ENCODE data around the gene RYR2.

The RYR2 gene

DNA sequence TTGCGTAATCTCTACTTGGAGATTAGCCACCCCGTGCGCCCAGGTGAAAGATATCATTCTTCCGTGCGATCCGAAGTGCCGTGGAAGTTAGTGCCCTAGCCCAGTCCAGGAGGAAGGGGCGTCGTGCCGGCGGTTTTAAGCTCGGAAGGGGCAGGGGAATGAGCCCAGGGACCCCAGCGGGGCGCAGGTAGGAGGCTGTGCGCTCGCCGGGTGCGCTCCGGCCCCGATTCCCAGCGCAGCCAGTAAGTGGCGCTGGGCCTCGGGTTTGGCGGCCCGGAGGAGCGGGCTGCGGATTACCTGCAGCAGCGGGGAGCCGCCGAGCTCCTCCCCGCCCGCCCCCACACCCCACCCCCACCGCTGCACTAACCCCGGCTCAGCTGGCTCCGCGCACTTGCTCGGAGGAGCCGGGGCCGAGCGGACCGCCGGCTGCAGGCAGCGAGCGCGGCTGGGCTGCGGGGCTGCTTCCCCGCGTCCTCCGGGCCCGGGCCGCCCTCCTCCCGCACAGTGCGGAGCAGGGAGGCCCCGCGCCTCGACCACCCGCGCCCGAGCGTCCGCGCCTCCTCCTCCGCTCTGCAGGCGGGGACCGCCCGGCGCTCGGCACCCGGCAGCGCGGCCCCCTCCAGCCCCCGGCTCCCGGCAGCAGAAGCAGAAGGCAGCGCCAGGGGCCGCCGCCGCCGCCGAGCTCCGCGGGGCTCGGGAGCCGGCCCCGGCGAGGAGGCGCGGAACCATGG lies at the start of gene RYR2:
TSS of gene RYR2 (plus strand) at position 390 of the 731 bp plus-strand sequence. CDS start at position 728, 338 bp downstream.
- DNase-seq (ENCODE audit: low read depth in 2 of 2): no peak

GRCh38 chr1:236992449-236992848 lies 49.5 kb upstream of the RYR2 start:
- no peak for DNase-seq (ENCODE audit: low read depth in 2 of 2)

DNA sequence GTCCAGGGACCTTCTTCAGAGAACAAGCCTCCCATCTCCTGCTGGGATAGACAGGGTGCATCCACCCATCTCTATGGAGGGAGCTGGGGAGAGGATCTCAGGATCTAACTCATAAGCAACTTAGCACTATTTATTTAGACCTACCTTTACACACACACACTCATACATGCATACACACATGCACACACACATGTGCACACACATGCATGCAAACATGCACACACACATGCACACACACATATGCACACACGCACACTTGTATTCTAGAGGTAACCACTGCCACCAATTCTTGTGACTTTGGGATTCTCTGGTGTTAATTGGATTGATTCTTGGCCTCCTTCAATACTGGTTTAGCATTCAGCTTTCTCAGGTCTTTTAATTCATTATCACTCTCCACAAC lies 47.5 kb upstream of the RYR2 start:
- no peak for DNase-seq (ENCODE audit: low read depth in 2 of 2)

DNA sequence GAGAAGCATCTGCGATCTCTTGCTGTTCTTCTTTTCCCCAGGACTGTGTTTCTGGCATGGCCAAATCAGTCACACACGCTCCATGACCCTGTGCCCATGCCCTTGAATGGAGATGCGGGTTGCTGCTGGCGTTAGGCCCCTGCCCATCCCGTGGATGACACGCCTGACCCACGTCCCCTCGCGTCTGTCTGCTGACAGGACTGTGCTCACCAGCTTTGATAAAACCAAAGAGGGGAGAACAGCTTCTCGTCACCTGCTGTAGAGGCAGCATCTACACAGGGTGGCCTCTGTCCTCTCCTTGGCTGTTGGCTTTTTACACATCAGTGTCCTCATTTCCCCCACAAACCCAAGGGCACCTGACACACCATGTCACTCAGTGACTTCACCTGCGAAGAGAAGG lies 44.6 kb upstream of the RYR2 start:
- DNase-seq (ENCODE audit: low read depth in 2 of 2): no peak

DNA sequence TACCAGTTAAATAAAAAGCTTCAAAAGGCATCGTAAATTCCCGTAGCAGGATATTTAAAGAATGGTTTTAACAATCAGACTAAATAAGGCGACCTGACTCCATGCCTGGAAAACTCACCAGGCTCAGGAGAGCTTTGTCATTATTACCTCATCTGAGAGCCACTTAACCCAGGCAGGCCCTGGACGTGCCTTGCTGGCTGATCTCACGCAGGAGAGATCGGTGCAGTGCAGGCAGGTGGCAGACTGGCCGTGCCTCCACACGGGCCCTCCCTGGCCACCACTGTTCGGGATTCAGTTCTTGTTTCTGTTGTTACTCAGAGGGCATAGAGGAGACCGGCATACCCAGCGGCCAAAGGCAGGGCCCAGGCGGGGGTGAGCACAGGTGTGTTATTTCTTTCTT lies 44.1 kb upstream of the RYR2 start:
- no peak for DNase-seq (ENCODE audit: low read depth in 2 of 2)

DNA sequence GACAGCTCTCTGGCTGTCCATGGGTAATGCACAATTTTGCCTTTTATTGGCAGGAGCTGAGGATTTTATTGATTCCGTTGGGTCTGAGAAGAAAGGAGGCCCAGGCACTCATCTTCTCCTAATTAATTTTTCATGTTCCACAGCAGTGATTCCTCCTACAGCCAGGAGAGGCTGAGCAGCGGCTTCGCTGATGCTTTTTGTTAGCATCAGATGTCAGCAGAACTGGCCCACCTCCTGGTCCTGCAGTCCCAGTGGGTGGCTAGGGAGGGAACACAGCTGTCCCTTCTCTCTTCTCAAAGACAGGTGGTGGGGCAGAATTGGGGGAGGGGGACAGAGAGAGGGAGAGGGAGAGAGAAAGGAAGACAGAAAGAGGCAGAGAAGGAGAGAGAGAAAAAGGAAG lies 43.4 kb upstream of the RYR2 start:
- no peak for DNase-seq (ENCODE audit: low read depth in 2 of 2)

- DNase-seq (ENCODE audit: low read depth in 2 of 2): no peak
Observed at GRCh38 chr1:237000191-237000590, 41.8 kb upstream of the RYR2 start.

DNA sequence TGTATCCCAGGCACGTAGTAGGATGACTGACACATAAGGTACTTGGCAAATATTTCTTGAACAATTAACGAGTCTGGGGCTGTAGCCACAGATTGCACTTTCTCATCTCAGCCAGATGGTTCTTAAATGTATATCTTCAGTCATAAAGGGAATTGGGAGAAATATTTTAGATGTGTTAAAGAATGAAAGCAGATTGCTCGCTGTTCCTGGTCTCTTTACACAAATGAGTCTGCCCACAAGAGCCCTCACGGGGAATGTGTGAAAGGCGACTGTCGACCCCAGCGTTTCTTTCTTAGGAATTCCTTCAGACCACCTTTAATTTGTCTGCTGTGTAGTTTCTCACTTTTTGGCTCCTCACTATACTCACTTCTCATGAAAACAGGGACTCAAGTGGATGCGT lies 38.5 kb upstream of the RYR2 start:
- DNase-seq (ENCODE audit: low read depth in 2 of 2): no peak

GRCh38 chr1:237004116-237004515 lies 37.9 kb upstream of the RYR2 start, which contains the start of gene MT1HL1:
Gene MT1HL1, minus strand, starts transcription at chr1:237004441. Its CDS starts 69 bp downstream, at chr1:237004372.
- no peak for DNase-seq (ENCODE audit: low read depth in 2 of 2)

DNA sequence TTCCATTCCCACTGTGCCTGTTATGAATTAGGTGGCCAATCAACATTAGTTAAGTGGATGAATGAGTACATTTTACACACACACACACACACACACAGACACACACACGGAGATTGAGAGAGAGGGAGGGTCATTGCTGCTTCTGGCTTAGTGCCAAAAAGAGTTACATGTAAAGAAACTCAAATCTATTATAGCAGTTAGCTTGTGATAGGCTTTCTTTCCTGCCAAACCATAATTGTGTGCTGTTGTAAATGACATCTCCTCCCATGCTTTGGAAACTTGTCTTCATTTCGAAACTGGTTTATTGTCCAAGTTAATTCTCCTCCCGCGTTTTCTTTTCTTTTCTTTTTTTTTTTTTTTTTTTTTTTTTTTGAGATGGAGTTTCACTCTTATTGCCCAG lies 36.3 kb upstream of the RYR2 start:
- DNase-seq (ENCODE audit: low read depth in 2 of 2): no peak

- no peak for DNase-seq (ENCODE audit: low read depth in 2 of 2)
Observed at GRCh38 chr1:237007147-237007881, 34.7 kb upstream of the RYR2 start.

- DNase-seq (ENCODE audit: low read depth in 2 of 2): no peak
Observed at GRCh38 chr1:237009611-237010010, 32.4 kb upstream of the RYR2 start.

DNA sequence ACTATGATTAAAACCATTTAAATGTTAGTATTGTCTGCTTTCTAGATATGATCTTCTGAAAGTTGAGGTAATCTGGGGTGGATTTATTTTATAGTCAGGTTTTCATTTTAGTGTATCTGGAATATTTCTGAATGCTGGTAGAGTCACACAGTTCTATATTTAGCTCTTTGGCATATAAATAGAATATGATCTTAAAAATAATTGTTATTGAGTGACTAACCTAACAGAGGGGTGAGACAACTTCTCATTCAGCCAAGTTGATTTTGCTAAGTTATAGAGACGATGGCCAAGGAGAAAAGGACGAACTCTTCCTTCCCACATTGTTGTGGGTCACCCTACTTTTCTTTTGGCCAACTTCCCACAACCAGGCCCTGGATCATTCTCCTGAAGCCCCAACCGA lies 30.6 kb upstream of the RYR2 start:
- DNase-seq (ENCODE audit: low read depth in 2 of 2): no peak

GRCh38 chr1:237012361-237012760 lies 29.6 kb upstream of the RYR2 start:
- no peak for DNase-seq (ENCODE audit: low read depth in 2 of 2)

DNA sequence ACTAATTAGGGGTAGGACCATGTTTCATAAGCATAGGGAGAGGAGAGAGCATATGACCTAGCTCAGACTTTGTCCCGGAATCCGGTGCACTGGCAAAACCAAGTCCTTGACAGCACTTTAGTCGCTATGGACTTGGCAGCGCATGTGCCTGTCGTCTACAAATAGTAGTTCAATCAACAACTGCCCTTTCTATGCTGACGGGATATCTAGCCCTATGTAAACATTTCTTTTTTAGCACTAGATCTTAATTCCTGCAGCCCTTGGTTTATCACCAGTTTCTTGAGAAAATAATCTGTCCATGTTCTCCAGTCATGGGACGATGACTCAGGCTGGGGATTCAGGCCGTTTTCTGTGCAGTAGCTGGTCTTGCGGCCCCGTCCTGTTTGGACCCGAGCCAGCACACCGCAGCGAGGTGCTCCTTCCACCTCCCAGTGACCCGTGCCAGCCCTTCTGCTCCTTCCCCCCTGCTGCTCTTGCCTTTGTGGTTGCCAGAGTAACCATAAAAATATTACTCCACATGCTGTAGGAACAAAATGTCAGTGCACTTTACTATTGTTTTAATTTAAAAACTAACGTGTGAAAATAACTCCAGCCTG lies 29.1 kb upstream of the RYR2 start:
- DNase-seq (ENCODE audit: low read depth in 2 of 2): no peak

- no peak for DNase-seq (ENCODE audit: low read depth in 2 of 2)
Observed at GRCh38 chr1:237013608-237014007, 28.4 kb upstream of the RYR2 start.

- no peak for DNase-seq (ENCODE audit: low read depth in 2 of 2)
Observed at GRCh38 chr1:237016626-237017025, 25.4 kb upstream of the RYR2 start.

DNA sequence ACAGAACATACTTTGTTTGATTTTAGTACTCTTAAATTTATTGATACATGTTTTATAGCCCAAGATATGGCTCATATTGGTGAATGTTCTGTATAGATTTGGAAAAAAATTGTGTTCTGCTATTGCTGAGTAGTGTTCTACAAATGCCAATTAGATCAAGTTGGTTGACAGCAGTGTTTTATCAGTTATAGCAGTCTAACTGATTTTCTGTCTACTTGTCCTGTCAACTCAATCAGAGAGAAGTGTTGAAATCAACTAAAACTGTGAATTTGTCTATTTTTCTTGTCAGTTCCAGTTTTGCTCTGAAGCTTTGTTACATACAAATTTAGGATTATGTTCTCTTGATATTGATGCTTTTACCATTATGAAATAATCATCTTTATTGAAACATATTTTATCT lies 23.1 kb upstream of the RYR2 start:
- no peak for DNase-seq (ENCODE audit: low read depth in 2 of 2)

DNA sequence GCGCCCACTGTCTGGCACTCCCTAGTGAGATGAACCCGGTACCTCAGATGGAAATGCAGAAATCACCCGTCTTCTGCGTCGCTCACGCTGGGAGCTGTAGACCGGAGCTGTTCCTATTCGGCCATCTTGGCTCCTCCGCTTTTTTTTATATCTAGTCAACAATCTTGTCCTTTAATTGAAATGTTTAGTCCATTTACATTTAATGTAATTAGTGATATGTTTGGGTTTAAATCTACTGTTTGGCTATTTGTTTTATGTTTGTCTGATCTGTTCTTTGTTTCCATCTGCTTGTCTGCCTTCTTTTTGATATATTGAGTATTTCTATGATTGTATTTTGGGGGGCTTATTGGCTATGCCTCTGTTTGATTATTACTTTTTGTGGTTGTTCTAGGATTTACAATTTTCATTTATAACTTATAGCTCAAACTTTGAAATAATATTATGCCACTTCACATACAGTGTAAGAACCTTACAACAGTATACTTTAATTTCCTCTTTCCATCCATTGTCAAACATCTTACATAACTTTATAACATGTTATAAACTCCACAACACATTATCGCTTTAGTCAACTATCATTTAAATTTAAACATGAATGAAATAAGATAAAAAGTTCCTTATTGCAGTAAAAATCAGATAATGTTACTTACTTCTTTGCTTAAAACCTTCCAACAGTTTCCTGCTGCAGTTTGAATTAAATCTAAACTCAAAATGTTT lies 16.5 kb upstream of the RYR2 start:
- DNase-seq (ENCODE audit: low read depth in 2 of 2): no peak

GRCh38 chr1:237029240-237029639 lies 12.7 kb upstream of the RYR2 start:
- no peak for DNase-seq (ENCODE audit: low read depth in 2 of 2)

DNA sequence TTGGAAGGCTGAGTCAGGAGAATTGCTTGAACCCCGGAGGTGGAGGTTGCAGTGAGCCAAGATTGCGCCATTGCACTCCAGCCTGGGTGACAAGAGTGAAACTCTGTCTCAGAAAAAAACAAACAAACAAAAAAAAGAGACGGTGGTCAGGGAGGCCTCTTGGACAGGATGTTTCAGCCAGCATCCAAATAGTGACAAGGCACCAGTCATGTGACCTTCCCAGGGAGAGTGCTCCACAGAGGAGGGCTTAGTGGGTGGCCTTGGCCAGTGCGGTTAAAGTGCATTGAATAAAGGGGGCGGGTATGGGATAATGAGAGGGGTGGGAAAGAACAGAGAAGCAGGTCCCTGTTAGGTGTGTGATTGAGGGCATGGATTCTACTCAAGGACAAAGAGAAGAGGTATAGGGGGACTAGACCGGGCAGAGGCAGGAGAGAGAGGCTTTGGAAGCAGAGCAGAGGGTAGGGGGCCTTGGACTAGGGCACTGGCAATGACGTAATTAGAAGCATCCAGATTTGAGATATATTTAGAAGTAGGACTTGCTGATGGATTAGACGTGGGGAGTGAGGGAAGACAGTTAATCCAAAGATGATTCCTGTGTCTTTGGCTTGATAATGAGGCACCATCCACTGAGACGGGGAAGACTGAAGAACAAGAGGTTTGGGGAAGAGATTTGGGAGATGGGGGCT lies 12.0 kb upstream of the RYR2 start:
- DNase-seq (ENCODE audit: low read depth in 2 of 2): no peak

GRCh38 chr1:237031480-237031879 lies 10.5 kb upstream of the RYR2 start:
- DNase-seq (ENCODE audit: low read depth in 2 of 2): no peak

All from stimulated activated CD4-positive, alpha-beta T cell treated with anti-CD3 and anti-CD28 coated beads, Interleukin-12 subunit alpha, Interleukin-12 subunit beta, amount 100 ng/mL, for 24 hours (primary cell).